G401 (cell line): ENCODE measurements around the gene GYG1. TPM values are rescaled to one million over a fixed set of nuclear protein-coding genes. Genes with fewer than 3 reads are reported as not detected.

Source experiments
- DNase-seq: peaks from one replicate; pipeline ENCODE4 v3.0.0-alpha.2; 2015; ENCODE audit warnings: low spot score
- in situ Hi-C: cut with HindIII; loops from 2 replicates; pipeline ENCODE4 v1.10.0; 2016; ENCODE audit warnings: low sequenced_read_pairs, mixed read lengths
- total RNA-seq: library from RNA; depleted of rRNA; stranded (reverse); fragments of >200 nt; shearing (Covaris generic); gene quantifications from 2 replicates; pipeline ENCODE4 v1.2.3, GENCODE V29; 2014

The GYG1 gene
- total RNA-seq, 1 experiment from 2014 or later = 120 TPM

GRCh38 chr3:149011676-149012075 lies 20.3 kb downstream of the GYG1 start:
- DNase-seq = no peak
- in situ Hi-C loops = no loop called here

GRCh38 chr3:149013726-149014125 lies 22.4 kb downstream of the GYG1 start:
- in situ Hi-C loops = no loop called here
- no peak for DNase-seq

GRCh38 chr3:149015393-149015792 lies 24.1 kb downstream of the GYG1 start:
- in situ Hi-C loops = no loop called here
- no peak for DNase-seq

- in situ Hi-C loops = no loop called here
Observed at GRCh38 chr3:149016242-149016641, 24.9 kb downstream of the GYG1 start.

GRCh38 chr3:149016669-149017541 lies 25.6 kb downstream of the GYG1 start:
- DNase-seq = no peak
- in situ Hi-C loops = no loop called here

More at GRCh38 chr3:149016242-149016641, 24.9 kb downstream of the GYG1 start:
- DNase-seq = no peak

GRCh38 chr3:149018247-149018646 lies 26.9 kb downstream of the GYG1 start:
- DNase-seq = no peak
- in situ Hi-C loops = no loop called here

GRCh38 chr3:149019580-149019979 lies 28.2 kb downstream of the GYG1 start:
- in situ Hi-C loops = no loop called here
- DNase-seq = peak; percentile 48

- no peak for DNase-seq
- in situ Hi-C loops = no loop called here
Observed at GRCh38 chr3:149020196-149020838, 29.0 kb downstream of the GYG1 start.

GRCh38 chr3:149020839-149021252 lies 29.5 kb downstream of the GYG1 start:
- in situ Hi-C loops = no loop called here
- no peak for DNase-seq

GRCh38 chr3:149021830-149022229 lies 30.5 kb downstream of the GYG1 start:
- DNase-seq = no peak
- in situ Hi-C loops = no loop called here

- DNase-seq = no peak
- in situ Hi-C loops = no loop called here
Observed at GRCh38 chr3:149023951-149024350, 32.6 kb downstream of the GYG1 start.

GRCh38 chr3:149026718-149027117 lies 35.4 kb downstream of the GYG1 start:
- in situ Hi-C loops = no loop called here
- no peak for DNase-seq

GRCh38 chr3:149031096-149031495 lies 39.8 kb downstream of the GYG1 start:
- DNase-seq = no peak
- in situ Hi-C loops = no loop called here

- in situ Hi-C loops = no loop called here
- DNase-seq = no peak
Observed at GRCh38 chr3:149037684-149038083, 46.3 kb downstream of the GYG1 start.

GRCh38 chr3:149038322-149038721 lies 47.0 kb downstream of the GYG1 start:
- in situ Hi-C loops = no loop called here
- no peak for DNase-seq

GRCh38 chr3:149042789-149043386 lies 51.5 kb downstream of the GYG1 start:
- in situ Hi-C loops = no loop called here
- no peak for DNase-seq

GRCh38 chr3:149044339-149045083 lies 53.2 kb downstream of the GYG1 start:
- in situ Hi-C loops = no loop called here
- DNase-seq = no peak

GRCh38 chr3:149055575-149055974 lies 64.2 kb downstream of the GYG1 start:
- in situ Hi-C loops = no loop called here
- DNase-seq = no peak

GRCh38 chr3:149058198-149058597 lies 66.9 kb downstream of the GYG1 start:
- in situ Hi-C loops = no loop called here
- DNase-seq = no peak

- DNase-seq = no peak
- in situ Hi-C loops = no loop called here
Observed at GRCh38 chr3:149058602-149059001, 67.3 kb downstream of the GYG1 start.
